Prostate gland (tissue), 2 donors: Measurements from ENCODE around the gene PIH1D1.

Experiments used
- POLR2A ChIP-seq: fragments of 450-650 bp; IDR thresholded peaks from one replicate; pipeline ENCODE4 v1.6.1; 2016; ENCODE audit warnings: antibody characterized with exemption, mild to moderate bottlenecking
- POLR2AphosphoS5 ChIP-seq: sonication (generic); formaldehyde crosslinking; IDR thresholded peaks from one replicate; pipeline ENCODE4 v1.6.1; 2017; ENCODE audit warnings: antibody characterized with exemption
- TF ChIP-seq, protein P1 (sequence below), 4 experiments: fragments of 200-600 bp in 2 of 4; fragments of 450-650 bp in 2 of 4; sonication (generic) in 2 of 4; IDR thresholded peaks; 1 replicate in 3 of 4; 2 replicates in 1 of 4; pipeline ENCODE4 v1.5.1; 2016 to 2019; ENCODE audit warnings: antibody characterized with exemption in 4 of 4, mild to moderate bottlenecking in 2 of 4, moderate library complexity in 2 of 4

- TF ChIP-seq POLR2AphosphoS5 (no peak), POLR2A (no peak)
- TF ChIP-seq, protein P1, sequence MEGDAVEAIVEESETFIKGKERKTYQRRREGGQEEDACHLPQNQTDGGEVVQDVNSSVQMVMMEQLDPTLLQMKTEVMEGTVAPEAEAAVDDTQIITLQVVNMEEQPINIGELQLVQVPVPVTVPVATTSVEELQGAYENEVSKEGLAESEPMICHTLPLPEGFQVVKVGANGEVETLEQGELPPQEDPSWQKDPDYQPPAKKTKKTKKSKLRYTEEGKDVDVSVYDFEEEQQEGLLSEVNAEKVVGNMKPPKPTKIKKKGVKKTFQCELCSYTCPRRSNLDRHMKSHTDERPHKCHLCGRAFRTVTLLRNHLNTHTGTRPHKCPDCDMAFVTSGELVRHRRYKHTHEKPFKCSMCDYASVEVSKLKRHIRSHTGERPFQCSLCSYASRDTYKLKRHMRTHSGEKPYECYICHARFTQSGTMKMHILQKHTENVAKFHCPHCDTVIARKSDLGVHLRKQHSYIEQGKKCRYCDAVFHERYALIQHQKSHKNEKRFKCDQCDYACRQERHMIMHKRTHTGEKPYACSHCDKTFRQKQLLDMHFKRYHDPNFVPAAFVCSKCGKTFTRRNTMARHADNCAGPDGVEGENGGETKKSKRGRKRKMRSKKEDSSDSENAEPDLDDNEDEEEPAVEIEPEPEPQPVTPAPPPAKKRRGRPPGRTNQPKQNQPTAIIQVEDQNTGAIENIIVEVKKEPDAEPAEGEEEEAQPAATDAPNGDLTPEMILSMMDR (IDR thresholded peaks at IDR 0.05): no peak
These were observed 46.1 kb upstream of the PIH1D1 start for GRCh38 chr19:49497789-49498103.
